Fibroblast of pulmonary artery (primary cell): ENCODE results near the gene GRB10.

Experiments used
- DNase-seq: peaks from one replicate; pipeline ENCODE4 v3.0.0-alpha.2; 2010; ENCODE audit warnings: low read depth
- H3K4me3 ChIP-seq: replicated peaks from 2 replicates; pipeline ENCODE4 v1.5.1; 2011; ENCODE audit warnings: low read depth, mild to moderate bottlenecking, control low read depth, low read length, moderate library complexity
- CTCF ChIP-seq: IDR thresholded peaks from 2 replicates; pipeline ENCODE4 v1.5.1; 2011; ENCODE audit warnings: mild to moderate bottlenecking, control low read depth, low read length, inconsistent platforms; ENCODE audit errors: missing control alignments

The GRB10 gene

GRCh38 chr7:50723173-50723572 is 59.5 kb downstream of the GRB10 start:
- TF ChIP-seq CTCF = no peak
- DNase-seq = no peak
- H3K4me3 ChIP-seq = no peak overlapping the region

GRCh38 chr7:50721661-50722259 is 60.9 kb downstream of the GRB10 start:
- no peak for TF ChIP-seq CTCF
- H3K4me3 ChIP-seq = no peak overlapping the region
- DNase-seq = peak; percentile 35

- no peak overlapping the region for H3K4me3 ChIP-seq
- TF ChIP-seq CTCF = no peak
- no peak for DNase-seq
These were observed 61.5 kb downstream of the GRB10 start for GRCh38 chr7:50721160-50721559.

GRCh38 chr7:50720295-50720694 is 62.4 kb downstream of the GRB10 start:
- no peak for TF ChIP-seq CTCF
- no peak overlapping the region for H3K4me3 ChIP-seq
- no peak for DNase-seq

GRCh38 chr7:50718876-50719275 is 63.8 kb downstream of the GRB10 start:
- TF ChIP-seq CTCF = no peak
- no peak overlapping the region for H3K4me3 ChIP-seq
- DNase-seq = no peak

GRCh38 chr7:50718311-50718710 is 64.4 kb downstream of the GRB10 start:
- DNase-seq = no peak
- no peak for TF ChIP-seq CTCF

GRCh38 chr7:50717181-50717580 is 65.5 kb downstream of the GRB10 start:
- no peak for DNase-seq
- TF ChIP-seq CTCF = no peak
- H3K4me3 ChIP-seq = no peak overlapping the region

More at GRCh38 chr7:50718311-50718710, 64.4 kb downstream of the GRB10 start:
- H3K4me3 ChIP-seq = no peak overlapping the region
